HG03571 (cell line): Measurements from ENCODE around the gene RAP1A.

Experiments used
- ATAC-seq: cut with Tn5 transposase; IDR thresholded peaks from one replicate; pipeline ENCODE4 v1.9.1; 2021; ENCODE audit not compliant: unreplicated experiment

RAP1A gene

DNA sequence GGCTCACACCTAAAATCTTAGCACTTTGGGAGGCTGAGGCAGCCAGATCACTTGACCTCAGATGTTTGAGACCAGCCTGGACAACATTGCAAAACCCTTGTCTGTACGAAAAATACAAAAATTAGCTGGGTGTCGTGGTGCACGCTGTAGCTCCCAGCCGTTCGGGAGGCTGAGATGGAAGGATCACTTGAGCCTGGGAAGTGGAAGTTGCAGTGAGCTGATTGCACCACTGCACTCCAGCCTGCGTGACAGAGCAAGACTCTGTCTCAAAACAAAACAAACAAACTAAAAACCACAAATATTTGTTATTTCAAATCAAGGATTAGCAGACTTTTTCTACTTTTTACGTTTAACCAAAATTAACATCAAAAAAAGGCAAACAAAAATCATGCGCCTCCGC, 88.3 kb downstream of the RAP1A start:
- no peak for ATAC-seq

DNA sequence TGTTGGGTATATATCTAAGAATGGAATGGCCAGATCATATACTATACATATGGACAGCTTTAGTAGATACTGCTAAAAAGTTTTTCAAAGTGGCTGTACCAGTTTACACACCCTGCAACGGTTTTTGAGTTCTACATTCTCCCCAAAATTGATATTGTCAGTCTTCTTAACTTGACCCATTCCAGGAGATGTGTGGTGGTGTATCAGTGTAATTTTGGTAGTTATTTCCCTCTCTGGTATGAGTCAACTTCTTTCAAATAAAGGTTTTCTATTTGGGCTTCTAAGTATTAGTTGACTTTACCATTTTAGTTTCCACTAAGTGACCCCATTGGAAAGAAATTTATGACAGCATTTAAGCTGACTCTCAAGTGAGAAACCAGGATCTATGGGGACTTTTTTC, 90.4 kb downstream of the RAP1A start:
- no peak for ATAC-seq

DNA sequence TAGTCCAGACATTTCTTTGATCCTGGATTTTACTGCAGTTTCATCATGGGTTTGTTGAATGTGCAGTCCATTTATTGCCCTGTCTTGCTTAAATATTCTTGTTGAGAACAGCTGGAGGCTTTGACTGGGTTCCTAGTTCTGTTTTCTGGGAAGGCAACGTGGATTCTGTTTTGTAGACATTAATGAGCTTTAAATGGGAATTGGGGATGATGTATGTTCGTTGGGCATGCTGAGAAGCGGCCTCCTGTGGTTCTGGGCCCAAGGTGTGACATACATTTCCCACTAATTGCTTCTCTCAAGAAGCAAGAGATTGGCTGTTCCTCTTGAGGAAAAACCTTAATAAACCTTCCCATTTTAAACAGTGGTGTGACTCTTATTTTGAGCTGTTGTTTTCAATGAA, 96.7 kb downstream of the RAP1A start:
- ATAC-seq = no peak

DNA sequence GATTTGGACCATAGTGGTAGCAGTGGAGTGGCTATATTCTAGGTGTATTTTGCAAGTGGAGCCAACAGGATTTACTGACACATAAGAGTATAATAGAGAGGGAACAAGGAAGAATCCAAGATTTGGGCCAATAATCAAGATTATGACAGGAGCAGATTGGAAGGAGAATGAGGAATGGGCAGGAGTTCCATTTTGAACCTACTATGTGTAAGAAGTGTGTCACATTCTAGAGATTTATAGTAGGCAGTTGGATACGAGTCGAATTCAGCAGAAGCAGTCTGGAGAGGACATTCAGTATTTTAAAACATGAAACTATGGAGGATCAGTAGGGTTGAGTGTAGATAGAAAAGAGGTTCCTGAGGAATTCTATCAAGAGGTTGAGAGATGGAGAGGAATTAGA, 97.9 kb downstream of the RAP1A start:
- no peak for ATAC-seq

DNA sequence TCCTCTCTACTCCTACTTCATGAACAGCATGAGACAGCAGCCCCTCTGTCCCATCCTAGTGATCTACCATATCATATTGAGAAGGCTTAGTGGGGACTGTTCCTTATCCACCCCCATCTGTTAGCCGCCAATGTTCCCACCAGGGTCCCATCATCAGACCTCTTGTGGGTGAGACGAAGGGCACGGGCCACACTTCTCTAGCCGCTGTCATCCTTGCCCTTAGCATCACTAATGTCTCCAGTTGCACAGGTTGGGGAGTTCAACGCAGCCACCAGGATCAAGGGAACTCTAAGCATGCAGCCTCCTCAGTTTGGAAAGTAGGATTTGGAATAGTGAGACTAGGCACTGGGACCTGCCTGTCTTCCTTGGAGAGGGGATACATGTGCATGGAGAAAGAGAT, 99.5 kb downstream of the RAP1A start:
- no peak for ATAC-seq

DNA sequence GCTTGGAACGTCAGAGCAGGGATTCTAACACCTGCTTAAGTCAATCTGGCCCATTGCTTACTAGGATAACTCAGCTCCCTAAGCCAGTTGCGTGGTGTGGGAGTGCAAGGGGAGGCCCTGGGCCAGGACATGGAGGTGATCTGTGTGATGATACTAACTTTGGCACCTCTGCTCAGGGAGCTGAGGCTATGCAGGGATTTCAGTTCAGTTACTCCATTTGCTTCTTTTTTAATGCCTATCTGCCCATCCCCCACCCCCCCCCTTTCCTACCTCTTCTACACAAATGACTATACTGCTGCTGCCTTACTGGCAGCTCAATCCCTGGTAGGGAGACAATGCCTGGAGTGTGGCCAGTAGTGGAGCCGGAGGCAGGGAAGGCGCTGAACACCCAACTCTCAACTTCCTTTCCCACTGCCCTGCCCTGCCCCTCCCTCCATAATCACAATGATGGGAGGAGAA, 100.1 kb downstream of the RAP1A start:
- ATAC-seq = no peak

DNA sequence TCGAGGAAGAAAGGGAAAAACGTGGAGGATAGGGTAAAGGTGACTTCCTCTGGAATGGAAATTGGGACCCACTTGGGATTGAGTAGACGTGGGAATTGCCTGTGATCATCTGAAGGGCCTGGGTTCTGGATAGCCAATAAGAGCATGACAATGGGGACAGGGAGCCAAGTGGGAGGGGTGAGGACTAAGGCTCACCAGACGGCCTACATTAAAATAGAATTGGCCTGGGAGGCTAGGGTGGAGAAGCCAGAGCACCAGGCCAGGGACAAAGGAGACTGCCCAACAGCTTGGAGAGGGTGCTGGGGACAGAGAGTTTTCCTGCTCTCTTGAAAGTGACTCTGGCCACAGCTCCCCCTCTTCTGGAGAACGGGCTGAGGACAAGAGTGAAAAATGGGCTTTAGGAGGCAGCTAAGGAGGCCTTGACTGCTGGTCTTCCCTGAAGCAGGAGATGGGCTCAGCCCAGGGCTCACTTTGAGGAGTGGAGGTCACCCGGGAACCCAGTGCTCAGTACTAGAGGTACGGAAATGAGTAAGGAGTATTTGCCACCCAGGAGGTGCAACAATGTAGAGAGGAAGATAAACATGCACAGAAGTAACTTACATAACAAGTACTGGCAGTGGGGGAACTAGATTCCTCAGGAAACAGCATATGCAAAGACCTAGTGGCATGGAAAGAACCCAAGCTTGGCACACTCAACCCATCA, 100.8 kb downstream of the RAP1A start:
- no peak for ATAC-seq

DNA sequence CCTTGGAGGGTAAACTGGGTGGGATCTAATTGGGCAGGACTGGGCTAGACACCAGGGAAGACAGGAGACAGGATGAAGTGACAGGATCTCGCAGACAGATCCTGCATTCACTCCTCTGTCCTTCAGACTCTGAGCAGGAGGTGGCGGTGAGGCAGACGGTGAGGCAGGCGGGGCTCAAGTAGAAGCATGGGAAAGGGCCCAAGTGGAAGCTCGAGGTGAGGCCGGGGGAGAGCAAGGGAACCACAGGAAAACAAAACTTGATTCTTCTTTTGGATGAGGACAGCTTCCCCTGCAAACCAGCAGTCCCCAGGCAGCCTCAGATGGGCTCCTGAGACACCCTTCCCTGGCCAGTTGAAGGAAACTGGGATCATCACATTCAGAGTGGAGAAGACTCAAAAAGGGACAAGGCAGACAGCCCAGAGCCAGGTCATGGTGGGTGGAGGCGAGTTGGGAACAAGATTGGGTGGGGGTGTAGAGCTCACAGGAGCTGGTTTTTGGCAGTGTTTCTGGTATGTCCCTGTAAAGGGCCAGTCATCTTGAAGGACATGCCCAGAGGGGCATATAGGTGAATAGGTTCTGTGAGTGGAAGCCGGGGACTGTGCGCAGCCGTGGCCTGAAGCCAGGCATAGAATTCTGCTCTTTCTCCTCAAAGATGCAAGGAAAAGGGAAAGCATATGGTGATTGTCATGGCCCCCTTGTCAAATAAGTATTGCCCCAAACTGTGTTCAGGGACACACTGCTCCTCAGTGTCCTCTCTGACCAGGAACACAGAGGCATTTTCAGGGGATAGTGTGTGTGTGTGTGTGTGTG, 101.6 kb downstream of the RAP1A start:
- no peak for ATAC-seq

DNA sequence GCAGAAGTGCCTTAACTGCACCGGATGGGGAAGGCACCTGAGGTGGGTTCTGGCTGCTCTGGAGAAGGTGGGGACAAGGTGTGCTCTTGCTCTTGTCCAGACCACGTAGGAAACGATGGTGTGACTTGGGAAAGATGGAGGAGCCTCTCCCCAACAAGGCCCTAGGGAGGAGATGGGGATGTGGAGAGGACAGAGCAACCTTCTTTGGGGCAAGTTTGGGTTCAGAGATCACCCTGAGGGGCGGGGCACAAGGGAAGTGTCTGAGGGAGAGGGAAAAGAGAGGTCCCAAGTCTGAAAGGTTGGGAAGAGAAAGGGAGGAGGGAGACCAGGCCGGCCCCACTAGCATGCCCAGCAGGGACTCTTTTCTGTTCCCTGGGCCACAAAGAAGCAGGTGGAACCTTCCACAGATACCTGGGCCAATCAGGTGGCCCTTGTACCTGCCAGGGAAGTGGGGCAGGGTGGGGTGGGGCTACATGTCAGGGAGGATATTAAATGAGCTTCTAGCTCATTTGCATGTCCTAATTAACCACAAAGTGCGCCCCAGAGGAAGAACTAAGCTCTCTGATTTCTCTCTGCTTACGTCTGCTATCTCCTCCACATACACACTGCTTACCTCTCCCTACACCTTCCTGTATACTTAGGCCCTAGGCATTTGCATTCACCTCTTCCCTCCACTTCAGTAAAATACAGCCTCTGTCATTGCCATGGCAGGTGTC, 103.7 kb downstream of the RAP1A start:
- no peak for ATAC-seq

DNA sequence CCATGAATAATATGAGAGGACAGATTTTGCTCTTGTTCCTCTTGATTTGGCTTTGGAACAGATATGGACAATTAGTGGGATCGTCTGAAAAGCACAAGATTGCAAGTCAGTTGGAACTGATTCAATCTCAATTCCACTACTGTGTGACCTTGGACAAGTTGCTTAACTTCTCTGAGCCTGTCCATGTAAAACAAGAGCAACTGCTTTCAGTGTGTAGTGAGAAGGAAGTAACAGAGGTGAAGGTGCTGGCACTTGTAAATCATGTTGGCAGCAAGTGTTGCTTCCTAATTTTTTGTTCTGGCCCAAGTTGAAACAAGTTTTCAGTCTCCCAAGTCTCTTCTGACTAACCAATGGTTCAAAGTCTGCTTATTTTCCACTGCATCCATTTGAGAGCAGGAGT, 104.3 kb downstream of the RAP1A start:
- ATAC-seq = no peak

DNA sequence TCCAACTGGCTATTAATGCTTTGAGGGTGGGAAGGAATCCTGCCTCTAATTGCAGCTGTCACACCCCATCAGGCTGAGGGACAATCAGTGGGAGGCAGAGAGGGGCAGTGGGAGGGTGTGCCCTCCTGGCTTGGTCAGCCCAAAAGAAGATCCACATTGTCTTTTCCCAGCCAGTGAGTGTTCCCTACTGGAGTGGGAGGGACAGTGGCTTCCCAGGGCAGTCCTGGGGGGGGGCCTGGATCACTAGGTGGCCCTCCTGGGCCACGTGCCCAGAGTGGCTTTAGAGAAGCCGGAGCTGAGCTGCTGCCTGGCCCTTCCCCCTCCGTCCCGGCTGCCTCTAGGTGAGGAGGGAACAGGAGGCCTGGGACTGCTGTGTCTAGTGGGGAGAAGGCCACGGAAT, 105.6 kb downstream of the RAP1A start:
- no peak for ATAC-seq

DNA sequence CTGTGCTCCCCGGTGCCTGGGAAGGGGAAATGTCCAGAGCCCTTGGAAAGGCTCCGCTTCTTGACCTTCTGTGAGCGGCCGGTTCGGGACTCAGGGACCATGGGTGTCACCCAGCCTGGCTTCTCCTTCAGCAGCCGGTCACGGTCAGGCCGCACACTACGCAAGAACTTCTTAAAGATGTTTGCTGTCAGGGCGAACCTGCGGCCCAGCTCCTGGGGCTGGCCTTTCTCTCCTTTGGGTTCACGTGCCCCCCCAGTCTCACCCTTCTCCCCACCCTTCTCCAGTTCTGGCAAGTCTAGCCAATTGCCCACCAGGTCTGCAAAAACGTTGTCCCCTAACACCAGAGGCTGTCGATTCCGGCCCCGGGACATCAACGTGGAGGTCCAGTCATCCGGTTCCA, 107.5 kb downstream of the RAP1A start:
- no peak for ATAC-seq

DNA sequence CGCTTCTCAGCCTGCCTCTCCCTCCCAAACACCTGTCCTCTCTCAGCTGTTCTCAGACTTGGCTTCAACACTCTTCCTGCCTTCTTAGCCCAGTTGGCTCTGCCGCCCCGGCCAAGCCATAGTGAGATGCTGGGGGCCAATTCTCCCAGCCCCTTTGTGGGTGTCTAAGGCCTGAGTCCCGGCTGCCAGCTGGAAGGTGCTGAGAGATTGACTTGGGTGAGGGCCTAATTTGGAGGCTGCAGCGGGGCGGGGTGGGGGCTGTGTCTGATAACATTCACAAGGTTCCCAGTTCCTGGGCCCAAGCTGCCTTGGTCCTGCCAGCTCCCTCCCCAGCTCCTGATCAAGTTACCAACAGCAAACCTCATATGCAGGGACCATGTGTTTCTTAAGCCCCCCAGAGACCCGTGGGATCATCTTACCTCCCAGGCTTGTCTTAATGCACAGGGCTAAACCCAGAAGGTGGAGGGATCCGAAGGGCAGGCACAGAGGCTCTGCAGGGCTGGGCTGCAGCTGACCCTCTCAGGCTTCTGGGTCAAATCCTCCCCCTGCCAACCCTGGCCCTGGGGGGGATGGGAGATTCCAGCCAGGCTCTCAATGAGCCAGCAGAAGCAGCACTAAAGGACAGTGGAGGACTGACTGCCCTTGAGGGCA, 109.8 kb downstream of the RAP1A start:
- no peak for ATAC-seq

DNA sequence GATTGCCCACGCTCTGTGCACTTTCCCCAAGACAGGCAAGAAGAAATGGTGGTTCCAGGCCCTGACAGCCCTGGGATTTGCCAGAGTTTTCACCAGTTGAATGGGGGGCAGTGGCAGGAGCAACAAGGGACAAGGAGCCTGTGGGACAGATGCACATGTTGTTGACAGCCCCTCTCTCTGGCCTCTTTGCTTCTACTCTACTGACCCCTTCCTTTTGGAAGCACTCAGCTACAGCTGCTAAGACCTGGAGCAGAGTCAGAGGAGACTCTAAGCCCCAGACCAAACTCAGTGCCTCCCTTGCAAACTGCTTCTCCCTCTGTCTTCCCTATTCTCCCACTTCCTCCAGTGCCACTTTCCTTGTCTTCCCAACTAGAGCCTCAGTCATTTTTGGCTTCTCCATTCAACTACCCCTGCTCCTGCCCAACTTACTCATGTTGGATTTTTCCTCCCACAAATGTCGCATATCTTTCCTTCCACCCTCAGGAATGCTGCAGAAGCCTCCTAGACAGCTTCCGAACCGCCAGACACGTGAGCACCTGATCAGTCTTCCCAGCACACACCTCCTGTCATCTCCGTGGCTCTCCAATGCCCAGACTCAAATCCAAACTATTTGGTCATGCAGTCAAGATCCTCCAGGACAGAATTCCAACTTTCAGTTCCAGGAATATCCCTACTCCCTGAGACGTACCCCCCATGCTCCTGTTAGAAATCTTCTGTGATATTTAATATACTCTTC, 110.5 kb downstream of the RAP1A start:
- ATAC-seq = no peak

DNA sequence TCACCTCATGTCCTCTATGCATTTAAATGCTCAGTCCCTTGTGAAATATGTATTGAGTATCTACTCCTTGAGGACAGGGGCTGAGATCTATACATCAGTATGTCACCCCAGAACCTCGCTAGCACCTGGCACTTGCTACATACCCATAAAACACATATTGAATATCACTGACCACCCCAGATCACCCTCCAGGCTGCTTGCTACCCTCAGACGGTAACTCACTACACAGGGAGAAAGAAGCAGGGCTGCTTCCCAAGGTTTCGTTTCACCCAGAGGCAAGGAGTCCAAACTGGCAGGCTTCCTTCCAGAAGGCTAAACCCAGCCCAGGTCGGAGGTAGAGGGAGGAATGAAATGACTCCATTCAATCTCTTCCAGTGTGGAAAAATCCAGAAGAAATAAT, 111.1 kb downstream of the RAP1A start:
- ATAC-seq = no peak

DNA sequence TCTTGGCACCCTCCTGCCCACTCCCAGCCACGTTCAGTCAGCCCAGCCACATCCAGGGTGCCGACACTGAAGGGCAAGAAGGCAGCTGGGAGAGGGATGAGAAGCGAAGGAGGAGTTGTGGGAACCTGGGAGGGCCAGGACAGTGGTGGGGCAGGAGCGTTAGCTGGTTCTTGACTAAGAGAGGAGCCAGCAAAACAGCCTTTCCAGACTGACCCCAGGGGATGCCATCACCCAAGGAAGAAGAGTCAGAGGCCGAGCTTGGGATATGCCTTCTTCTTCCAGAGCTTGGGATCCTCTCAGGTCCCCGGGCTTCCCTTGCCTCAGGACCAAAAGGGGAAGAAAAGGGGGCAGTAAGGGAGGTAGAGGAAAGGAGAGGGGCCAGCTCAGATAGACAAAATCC, 112.4 kb downstream of the RAP1A start:
- ATAC-seq = no peak

DNA sequence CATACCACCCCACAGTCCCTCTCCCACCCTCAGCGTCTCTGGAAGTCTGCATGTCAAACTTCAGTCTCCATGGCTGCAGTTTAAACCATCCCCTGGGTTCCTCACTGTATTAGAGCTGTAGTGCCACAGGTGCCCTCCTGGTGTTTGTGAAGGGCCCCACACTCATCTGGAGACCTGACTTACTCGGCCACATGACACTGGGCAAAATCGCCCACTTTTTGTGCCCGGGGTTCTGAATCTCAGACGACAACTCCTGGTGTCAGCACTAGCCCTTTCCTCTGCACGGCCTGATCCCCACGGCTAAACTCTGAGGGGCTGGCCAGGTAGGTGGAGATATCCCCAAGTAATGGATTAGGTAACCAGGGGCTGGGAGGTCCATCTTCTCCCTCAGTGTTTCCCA, 113.1 kb downstream of the RAP1A start:
- no peak for ATAC-seq

DNA sequence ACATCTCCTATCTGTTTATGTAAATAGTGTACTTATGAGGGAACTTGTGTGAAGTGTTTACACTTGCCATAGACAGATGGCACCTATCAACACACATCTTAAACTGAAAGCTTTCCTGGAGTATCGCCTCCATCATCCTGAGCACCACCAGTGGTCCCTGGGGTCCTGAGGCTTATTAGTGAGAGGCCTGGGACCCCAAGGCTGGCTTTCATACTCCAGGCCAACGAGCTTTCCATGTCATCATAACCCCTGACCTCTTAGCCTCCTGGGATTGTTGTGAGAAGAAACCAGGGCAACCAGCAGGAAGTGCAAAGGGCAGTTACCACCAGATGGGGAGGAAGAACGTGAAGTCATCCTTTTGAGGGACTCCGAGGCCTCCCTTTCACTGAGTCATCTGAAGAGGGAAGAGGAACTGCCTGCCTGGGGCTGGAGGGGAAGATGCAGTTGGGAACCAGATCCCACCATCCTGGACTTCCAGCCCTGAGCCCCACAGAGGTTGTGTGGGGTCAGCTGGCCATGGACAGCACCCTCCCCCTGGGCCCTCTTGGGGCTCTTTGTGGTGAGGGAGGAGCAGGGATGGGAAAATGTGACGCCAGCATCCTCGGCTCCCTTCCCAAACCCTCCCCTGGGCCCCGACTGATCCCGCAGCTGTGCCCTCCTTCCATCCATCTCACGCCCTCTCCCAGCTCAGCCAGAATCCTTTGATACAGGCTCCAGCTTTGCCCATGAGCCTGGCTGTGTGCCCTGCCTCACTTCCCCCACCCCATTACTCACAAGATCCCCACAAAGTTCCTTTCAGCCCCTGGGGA, 113.8 kb downstream of the RAP1A start:
- no peak for ATAC-seq

DNA sequence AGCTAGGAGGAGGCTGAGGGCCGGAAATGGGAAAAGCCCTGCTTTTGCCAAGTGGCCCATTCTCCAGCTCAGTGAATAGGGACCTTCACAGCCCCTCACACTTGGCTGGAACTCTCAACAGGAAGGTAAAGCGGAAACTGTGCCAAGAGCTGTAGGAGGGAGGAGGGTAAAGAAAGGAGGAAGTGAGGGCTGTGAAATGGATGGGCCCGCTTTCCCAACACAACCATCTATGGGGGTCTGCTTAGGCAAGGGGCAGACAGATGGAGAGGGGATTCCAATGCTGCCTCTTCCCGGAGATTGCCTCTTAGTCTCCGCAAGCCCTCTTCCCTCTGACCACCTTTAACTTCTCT, 114.4 kb downstream of the RAP1A start:
- no peak for ATAC-seq

DNA sequence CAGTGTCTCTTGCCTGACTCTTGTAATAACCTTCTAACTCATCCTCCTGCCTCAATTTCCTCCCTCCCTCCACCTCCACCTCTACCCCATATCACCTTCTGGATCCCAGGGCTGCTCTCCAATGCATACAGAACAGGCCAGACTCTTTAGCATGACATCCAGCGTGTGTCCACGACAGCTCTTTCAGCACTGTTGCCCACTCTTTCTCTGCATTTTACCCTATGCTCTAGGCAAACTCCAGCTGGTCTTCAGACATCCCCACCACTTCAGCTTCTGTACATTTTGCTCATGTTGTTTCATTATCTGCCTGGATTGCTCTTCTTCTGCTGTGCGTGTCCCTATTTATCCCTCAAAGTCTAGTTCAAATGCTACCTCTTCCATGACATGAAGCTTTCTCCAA, 114.8 kb downstream of the RAP1A start:
- no peak for ATAC-seq
